Activated T-helper 1 cell treated with anti-CD3 and anti-CD28 coated beads, Interleukin-12 subunit alpha, Interleukin-12 subunit beta, Interleukin-2, Interleukin-4 antibody, amounts not matched to agents 30 ng/mL and 10 ng/mL and 1 ng/mL, durations not matched to agents 14 hours and 24 hours and 36 hours (primary cell): ENCODE results near the gene CXCR1. TPM values are rescaled to one million over a fixed set of nuclear protein-coding genes. Genes with fewer than 3 reads are reported as not detected.
"Not testable (repeated sequence)": the region's sequence is repeated elsewhere in the genome, so short reads cannot be mapped to it uniquely, and the experiment has no call there.

Source experiments
- DNase-seq: peaks from one replicate; pipeline ENCODE4 v3.0.0; 2021; ENCODE audit warnings: low spot score
- H3K27ac Mint-ChIP-seq: one replicate; pipeline ENCODE4 v1.8.0; 2021; ENCODE audit warnings: mild to moderate bottlenecking, mixed read lengths
- H3K27me3 Mint-ChIP-seq: one replicate; pipeline ENCODE4 v1.8.0; 2022; ENCODE audit warnings: mild to moderate bottlenecking, moderate library complexity, mixed read lengths; ENCODE audit not compliant: insufficient read depth
- H3K36me3 Mint-ChIP-seq: one replicate; pipeline ENCODE4 v1.8.0; 2021; ENCODE audit warnings: low read depth, mixed read lengths
- H3K4me1 Mint-ChIP-seq: one replicate; pipeline ENCODE4 v1.8.0; 2021; ENCODE audit warnings: low read depth, mixed read lengths
- H3K4me3 Mint-ChIP-seq: one replicate; pipeline ENCODE4 v1.8.0; 2021; ENCODE audit warnings: mild to moderate bottlenecking, moderate library complexity, mixed read lengths
- H3K9me3 Mint-ChIP-seq: one replicate; pipeline ENCODE4 v1.8.0; 2021; ENCODE audit warnings: mixed read lengths
- intact Hi-C: fragments of 100-400 bp; cut with micrococcal nuclease; formaldehyde crosslinking; loops from one replicate; pipeline ENCODE4 v1.15.1; 2024
- total RNA-seq: library from RNA; stranded (reverse); gene quantifications from 2 replicates; pipeline ENCODE4 v1.2.3, GENCODE V29; 2022

The CXCR1 gene
- total RNA-seq, 1 donor from 2014 or later, result not detected

DNA sequence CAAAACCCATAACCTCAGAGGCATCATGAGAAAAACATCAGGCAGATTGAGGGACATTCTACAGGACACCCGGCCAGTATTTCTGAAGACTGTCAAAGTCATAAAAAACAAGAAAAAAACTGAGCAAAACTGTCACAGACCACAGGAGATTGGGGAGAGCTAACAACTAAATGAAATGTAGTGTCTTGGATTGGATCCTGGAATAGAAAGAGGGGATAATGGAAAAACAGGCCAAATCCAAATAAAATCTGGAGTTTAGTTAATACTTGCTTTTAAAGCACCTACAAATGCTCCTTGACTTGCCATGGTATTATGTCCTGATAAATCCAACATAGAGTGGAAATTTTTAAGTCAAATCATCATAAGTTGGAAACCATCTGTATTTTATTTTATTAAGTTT, 17.6 kb upstream of the CXCR1 start:
- Mint-ChIP-seq H3K27me3 (peaks cover 12% of the 10 kb centered on the region), H3K4me3 (no peak overlapping the region), H3K9me3 (no peaks in the 10 kb centered on the region), H3K4me1 (peaks cover 10% of the 10 kb centered on the region), H3K27ac (no peak overlapping the region), H3K36me3 (no peaks in the 10 kb centered on the region)
- no peak for DNase-seq
- intact Hi-C loops, result loop anchor here (10.0 kb wide), 2 partner anchors 170 to 210 kb away; partner anchors contain the start of genes CATIP and CTDSP1

DNA sequence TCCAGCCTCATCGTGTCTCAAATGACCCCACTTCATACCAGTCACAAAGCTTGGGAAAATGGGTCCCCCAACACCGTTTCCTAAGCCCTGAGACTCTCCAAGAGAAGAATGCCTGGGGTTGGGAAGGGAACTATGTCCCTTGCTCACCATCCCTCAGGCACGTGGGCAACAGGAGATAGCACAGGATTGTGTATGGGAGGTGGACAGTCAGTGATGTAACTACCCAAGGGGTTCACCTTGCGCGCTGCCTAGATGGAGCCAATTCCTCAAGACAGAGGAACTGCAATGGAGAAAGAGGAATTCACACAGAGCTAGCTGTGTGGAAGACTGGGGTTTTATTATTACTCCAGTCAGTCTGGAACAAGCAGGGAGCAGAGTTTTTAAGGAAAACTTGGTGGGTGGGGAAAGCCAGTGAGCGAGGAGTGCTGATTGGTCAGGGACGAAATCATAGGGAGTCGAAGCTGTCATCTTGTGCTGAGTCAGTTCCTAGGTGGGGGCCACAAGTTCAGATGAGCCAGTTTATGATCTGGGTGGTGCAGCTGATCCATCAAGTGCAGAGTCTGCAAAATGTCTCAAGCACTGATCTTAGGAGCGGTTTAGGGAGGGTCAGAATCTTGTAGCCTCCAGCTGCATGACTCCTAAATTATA, 13.8 kb upstream of the CXCR1 start:
- H3K4me1 Mint-ChIP-seq, result no peaks in the 10 kb centered on the region
- intact Hi-C loops, result loop anchor here (10.0 kb wide), 2 partner anchors 174 to 214 kb away; partner anchors contain the start of genes CATIP and CTDSP1
- H3K27ac Mint-ChIP-seq, result no peak overlapping the region
- peaks cover 16% of the 10 kb centered on the region for H3K27me3 Mint-ChIP-seq
- no peaks in the 10 kb centered on the region for H3K36me3 Mint-ChIP-seq
- no peak overlapping the region for H3K4me3 Mint-ChIP-seq
- no peaks in the 10 kb centered on the region for H3K9me3 Mint-ChIP-seq
- DNase-seq, result no peak

DNA sequence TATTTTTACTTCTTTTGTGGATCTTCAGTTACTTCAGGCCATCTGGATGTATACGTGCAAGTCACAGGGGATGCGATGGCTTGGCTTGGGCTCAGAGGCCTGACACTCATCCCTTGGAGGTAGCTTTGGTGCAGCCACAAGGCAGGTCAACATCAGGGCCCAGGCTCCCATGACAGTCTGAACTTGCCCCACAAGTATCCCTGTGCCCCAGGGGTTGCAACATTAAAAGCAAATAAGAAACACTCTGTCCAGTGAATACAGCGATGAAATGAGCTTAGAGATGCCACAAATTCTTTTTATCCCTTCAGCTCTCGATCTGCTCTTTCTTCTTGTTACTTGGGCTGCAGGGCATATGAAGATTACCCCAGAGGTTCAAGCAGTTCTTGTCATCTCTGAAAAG, 13.0 kb upstream of the CXCR1 start:
- Mint-ChIP-seq H3K9me3 (no peaks in the 10 kb centered on the region), H3K27ac (no peak overlapping the region), H3K27me3 (peaks cover 16% of the 10 kb centered on the region), H3K4me1 (no peaks in the 10 kb centered on the region), H3K36me3 (no peaks in the 10 kb centered on the region), H3K4me3 (no peak overlapping the region)
- DNase-seq, result no peak
- intact Hi-C loops, result loop anchor here (10.0 kb wide), 2 partner anchors 175 to 215 kb away; partner anchors contain the start of genes CATIP and CTDSP1

DNA sequence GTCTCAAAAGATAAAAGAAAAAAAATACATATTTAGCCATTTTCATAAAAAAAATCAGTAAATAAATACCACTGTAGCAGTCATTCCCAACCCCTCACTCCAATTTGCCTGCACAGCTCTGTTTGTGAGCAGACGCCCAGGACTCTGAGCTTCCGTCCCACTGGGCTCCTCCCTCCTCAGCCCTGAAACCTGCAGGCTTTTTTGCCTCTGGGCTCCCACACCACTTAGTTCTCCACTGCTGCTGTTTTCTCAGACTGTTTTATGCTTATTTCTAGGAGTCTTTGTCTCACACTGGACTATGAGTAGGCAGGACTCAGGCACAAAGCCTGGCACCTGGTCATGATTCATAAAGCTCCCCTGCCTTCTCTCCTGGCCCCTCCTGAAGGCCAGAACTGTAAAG, 6.1 kb upstream of the CXCR1 start:
- Mint-ChIP-seq H3K27me3 (peaks cover 25% of the 10 kb centered on the region), H3K36me3 (no peaks in the 10 kb centered on the region), H3K9me3 (no peaks in the 10 kb centered on the region), H3K27ac (no peak overlapping the region), H3K4me3 (no peak overlapping the region), H3K4me1 (peaks cover 17% of the 10 kb centered on the region)
- intact Hi-C loops, result no loop called here
- no peak for DNase-seq

DNA sequence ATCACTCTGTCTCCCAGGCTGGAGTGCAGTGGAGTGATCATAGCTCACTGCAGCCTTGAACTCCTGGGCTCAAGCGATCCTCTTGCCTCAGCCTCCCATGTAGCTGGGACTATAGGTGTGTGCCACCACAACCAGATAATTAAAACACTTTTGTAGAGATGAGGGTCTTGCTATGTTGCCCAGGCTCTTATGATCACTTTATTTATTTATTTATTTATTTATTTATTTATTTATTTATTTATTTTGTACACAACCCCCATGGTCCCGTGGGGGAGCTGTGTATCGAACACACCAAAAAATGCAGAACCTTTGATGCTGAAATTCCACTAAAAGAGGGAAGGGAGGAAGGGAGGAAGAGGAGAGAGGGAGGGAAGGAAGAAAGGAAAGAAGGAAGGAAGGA, 5.0 kb upstream of the CXCR1 start:
- Mint-ChIP-seq H3K27me3 (peaks cover 25% of the 10 kb centered on the region), H3K4me1 (peaks cover 28% of the 10 kb centered on the region)
- intact Hi-C loops, H3K9me3 Mint-ChIP-seq, H3K27ac Mint-ChIP-seq, H3K4me3 Mint-ChIP-seq, DNase-seq, H3K36me3 Mint-ChIP-seq: not testable (repeated sequence)

DNA sequence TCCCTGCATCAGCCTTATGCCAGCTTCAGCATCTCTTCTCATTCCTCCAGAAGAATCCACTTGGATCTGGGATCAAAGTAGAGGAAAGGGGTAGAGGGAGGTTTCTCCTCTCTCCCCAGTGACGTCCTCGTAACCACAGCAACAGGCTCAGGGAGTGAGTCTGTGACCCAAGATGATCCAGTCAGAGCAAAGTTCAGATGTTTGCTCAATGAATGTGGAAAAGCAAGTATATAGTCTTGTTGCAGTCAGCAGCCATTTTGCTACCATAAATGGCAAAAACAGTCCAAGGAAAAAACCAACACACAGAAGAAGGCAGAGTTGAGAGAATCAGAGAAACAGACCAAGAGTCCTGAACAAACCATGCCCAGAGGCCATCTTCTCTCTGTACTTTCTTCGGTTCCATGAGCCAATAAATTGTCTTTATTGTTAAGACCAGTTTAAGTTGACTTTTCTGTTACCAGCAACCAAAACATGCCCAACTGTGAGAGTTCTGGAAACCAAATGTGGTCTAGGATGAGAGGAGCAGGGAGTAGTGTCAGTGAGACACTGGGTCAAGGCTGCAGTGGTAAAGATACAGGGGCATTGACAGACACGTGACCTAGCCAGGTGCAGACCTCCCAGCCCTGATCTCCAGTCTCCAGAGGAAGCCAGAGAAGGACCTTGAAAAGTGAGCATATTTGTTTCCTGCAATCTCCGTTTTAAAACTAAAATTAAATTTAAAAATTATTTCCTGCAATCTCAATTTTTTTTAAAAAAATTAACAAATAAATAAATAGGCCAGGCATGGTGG, 3.2 kb upstream of the CXCR1 start:
- H3K36me3 Mint-ChIP-seq, result no peaks in the 10 kb centered on the region

DNA sequence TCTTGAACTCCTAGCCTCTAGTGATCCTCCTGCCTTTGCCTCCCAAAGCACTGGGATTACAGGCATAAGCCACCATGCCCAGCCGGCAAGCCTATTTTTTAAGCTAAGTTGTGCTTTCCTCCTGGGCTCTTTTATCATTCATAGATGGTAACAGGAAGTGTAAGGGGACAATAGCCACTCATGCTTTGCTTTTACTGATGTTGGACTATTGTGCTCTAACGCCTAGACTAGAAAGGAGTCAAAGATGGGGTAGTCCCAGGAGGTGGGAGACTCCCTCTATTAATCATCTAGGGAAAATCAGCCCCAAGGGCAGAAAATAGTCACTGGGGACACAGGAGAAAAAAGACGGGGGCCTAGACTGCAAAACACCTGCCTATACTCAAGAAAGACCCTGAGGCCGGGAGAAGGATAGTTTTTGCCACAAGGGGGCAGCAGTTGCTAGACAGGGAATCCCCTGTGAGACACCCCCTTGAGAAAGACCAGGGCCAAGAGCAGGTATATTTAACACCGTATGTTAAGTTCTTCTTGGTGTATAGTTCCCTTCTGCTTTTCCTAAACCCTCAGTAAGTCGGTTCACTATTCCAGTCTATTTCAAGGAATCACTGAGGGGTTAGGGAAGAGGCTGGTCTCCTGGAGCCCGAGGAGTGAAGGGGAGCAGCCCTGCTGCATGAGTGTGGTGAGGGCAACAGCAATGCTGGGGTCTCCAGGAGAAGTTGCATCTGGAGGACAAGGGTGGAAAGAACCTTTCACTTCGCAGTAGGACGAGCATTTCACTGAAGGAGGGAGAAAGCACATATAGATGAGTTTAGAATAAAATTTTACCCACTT, 2.1 kb upstream of the CXCR1 start:
- DNase-seq, result peak; percentile 32
- Mint-ChIP-seq H3K4me1 (peaks cover 35% of the 10 kb centered on the region), H3K27me3 (peaks cover 31% of the 10 kb centered on the region), H3K9me3 (no peaks in the 10 kb centered on the region), H3K36me3 (no peaks in the 10 kb centered on the region), H3K4me3 (no peak overlapping the region), H3K27ac (no peak overlapping the region)
- intact Hi-C loops, result no loop called here

More for the DNA sequence above, 3.2 kb upstream of the CXCR1 start:
- Mint-ChIP-seq H3K9me3 (no peaks in the 10 kb centered on the region), H3K27ac (no peak overlapping the region), H3K4me1 (peaks cover 35% of the 10 kb centered on the region), H3K4me3 (no peak overlapping the region), H3K27me3 (peaks cover 31% of the 10 kb centered on the region)
- DNase-seq, result no peak
- intact Hi-C loops, result no loop called here

DNA sequence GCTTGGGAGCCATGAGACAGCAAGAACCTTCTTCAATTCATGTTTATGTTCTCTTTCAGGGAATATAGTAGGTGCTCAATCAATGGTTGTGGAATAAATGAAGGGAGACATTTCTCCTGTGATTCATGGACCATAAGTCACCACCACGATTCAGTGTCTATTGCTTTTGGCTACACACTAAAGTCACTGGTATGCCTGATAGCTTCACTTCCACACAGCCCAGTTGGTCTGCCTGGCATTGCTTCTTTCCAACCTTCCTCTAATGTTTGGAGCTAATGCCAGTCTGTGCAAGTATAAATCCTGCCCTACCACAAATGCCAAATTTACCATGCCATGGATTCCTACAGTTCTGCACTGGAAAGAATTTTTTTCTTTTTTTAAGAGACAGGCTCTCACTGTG, 1.3 kb upstream of the CXCR1 start:
- H3K4me3 Mint-ChIP-seq, result no peak overlapping the region
- DNase-seq, result no peak
- intact Hi-C loops, result no loop called here

DNA sequence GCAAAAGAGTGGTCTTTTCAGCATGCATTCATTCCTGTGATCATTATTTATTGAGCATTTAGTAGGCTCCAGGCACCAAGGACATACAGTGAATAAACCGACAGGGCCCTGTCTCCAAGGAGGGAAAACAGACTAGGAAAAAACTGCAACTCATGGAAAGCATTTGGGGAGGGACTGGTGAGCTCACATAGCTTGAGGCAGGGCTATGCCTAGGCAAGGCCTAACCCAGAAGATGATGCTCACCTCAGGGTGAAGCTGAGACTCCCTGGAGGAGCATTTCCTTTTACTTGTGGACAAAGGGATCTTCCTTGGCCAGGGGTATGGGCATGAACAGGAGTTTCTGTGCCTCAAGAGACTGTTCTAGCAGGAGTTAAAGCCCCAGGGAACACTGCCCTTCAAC, 3.9 kb downstream of the CXCR1 start:
- Mint-ChIP-seq H3K36me3 (no peaks in the 10 kb centered on the region), H3K4me3 (no peak overlapping the region), H3K4me1 (peaks cover 18% of the 10 kb centered on the region), H3K27ac (no peak overlapping the region), H3K9me3 (no peaks in the 10 kb centered on the region), H3K27me3 (peaks cover 17% of the 10 kb centered on the region)
- intact Hi-C loops, result no loop called here
- no peak for DNase-seq

More for the DNA sequence above, 1.3 kb upstream of the CXCR1 start:
- H3K27me3 Mint-ChIP-seq, result peaks cover 29% of the 10 kb centered on the region
- no peak overlapping the region for H3K27ac Mint-ChIP-seq
- no peaks in the 10 kb centered on the region for H3K36me3 Mint-ChIP-seq
- peaks cover 35% of the 10 kb centered on the region for H3K4me1 Mint-ChIP-seq
- no peaks in the 10 kb centered on the region for H3K9me3 Mint-ChIP-seq

DNA sequence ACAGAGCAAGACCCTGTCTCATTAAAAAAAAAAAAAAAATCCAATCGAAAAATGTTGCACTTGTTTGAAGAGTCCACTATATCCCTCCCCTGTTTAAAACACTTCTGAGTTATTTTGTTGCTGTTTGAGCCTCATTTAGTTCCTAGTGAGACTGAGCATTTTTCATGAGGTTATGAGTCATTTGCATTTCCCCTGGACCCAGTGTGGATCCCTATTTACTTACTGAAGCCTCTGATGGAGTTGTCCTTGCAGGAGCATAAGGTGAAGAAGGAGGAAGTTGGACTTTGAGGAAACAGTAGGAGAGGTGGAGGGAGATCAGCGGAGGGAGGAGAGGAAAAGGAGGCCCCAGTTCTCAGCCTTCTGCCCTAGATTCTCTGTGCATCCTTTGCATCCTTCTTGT, 5.1 kb downstream of the CXCR1 start:
- intact Hi-C loops, result no loop called here

DNA sequence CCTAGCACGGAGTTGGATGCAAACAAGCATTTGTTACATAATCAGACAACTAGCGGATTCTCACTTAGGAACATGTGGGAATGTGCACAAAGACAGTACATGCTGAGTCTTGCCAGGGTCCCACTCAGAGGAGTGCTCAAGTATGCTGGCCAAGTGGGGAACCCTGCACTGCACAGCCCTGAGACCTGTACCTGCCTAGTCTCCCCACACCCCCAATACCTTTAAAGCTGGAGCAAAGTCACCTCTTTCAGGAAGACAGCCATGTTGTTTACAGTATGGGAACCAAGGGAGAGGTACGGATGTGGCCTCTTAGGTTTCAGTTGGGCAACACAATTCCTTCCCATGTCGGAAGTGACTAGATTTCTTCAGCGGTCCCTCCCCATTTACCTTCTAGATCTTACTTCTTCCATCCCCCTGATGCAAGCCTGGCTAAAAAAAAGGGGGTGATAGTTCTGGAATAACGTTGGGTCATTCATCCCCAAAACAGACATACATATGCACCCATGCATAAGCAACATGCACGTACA, 10.7 kb downstream of the CXCR1 start:
- Mint-ChIP-seq H3K36me3 (no peaks in the 10 kb centered on the region), H3K4me1 (no peaks in the 10 kb centered on the region), H3K9me3 (no peaks in the 10 kb centered on the region), H3K4me3 (no peak overlapping the region), H3K27me3 (peaks cover 25% of the 10 kb centered on the region), H3K27ac (no peak overlapping the region)
- no peak for DNase-seq
- intact Hi-C loops, result no loop called here

More for the DNA sequence above, 5.1 kb downstream of the CXCR1 start:
- peaks cover 21% of the 10 kb centered on the region for H3K27me3 Mint-ChIP-seq
- peaks cover 7% of the 10 kb centered on the region for H3K4me1 Mint-ChIP-seq
- H3K36me3 Mint-ChIP-seq, result no peaks in the 10 kb centered on the region
- no peaks in the 10 kb centered on the region for H3K9me3 Mint-ChIP-seq
- DNase-seq, result no peak
- no peak overlapping the region for H3K27ac Mint-ChIP-seq
- H3K4me3 Mint-ChIP-seq, result no peak overlapping the region

DNA sequence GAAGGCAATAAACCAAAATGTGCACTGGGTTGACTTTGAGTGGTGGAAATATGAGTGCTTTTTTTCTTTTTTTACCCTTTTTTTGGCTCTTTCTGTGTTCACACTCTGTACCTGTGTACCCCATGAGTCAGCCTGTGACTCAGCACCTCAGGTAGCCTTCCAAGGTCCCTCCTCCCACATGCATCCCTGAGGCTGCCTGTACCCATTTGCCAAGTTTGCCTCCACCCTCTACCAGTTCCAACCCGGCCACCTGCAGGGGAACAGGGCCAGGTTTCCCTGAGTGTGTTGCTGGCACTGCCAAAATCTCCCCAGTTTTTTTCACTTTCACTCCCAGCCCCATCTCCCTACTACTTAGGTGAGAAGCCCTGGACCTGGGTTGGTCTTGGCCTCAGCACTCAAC, 14.0 kb downstream of the CXCR1 start:
- Mint-ChIP-seq H3K4me3 (no peak overlapping the region), H3K27me3 (peaks cover 28% of the 10 kb centered on the region), H3K9me3 (no peaks in the 10 kb centered on the region), H3K4me1 (peaks cover 8% of the 10 kb centered on the region), H3K27ac (no peak overlapping the region), H3K36me3 (no peaks in the 10 kb centered on the region)
- no peak for DNase-seq
- intact Hi-C loops, result no loop called here
